ENCODE measurements around the gene CLHC1.
A peak's percentile ranks its signal among the peaks of the same experiment; 100 is the strongest.
"Not testable (repeated sequence)": the region's sequence is repeated elsewhere in the genome, so short reads cannot be mapped to it uniquely, and the experiment has no call there.

CLHC1 gene

DNA sequence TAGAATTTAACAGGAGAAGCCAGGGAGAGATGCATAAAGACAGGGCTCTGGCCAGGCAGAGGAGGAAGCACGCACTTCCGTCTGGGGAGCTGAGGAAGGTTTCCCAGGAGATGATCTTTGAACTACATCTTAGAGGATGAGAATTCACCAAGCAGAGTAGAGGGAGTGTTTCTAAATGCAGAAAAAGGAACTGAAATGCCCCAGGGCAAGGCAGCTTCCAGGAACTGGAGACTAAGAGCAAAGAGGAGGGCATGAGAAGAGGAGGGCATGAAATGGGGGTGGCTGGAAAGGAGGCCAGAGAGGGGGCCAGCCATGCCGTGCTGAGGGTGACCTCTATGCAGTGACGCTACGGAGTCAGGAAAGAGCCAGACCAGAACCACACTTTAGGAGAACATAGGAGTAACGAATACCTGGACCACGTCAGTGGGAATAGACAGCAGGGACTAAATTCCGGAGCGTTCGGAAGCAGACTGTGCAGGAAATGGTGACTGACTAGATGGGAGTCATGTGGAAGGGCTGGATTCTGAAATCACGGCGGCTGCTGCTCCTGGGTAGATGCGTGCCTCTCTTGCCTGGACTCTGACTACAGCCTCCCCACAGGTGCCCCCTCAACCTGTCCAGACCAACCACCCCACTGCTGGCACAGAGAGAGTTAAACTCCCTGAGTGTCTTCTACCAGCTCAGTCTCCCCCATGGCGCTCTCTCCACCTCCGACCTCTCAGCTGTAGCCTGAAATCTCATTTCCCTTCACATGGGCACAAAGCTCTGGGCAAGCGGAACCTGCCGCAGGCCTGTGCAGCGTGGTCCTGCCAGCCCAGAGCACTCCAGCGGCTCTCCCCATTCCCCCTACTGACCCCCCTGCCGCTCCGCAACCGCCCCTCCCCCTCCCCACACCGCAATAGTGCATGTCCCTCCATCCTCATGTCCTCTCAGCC, 94.8 kb downstream of the CLHC1 start:
- DNase-seq (ENCODE audit: low read depth in 2 of 3, low spot score in 1 of 3) = no peak

DNA sequence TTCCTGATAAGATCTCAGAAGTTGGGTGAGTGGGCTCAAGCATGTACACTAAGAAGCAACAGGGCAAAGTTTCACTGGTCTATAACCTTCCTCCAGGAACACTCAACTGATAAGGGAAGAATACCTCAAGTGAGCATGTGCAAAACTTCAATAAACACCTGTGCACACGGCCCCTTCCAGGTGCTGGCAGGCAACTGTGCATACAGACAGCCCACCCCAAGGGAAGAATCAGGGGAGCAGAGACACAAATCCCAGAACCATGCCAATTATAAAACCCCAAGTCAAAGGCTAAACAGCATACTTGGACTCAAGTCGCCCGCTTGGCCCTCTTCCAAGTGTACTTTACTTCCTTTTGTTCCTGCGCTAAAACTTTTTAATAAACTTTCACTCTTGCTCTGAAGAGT, 96.0 kb downstream of the CLHC1 start:
- DNase-seq (ENCODE audit: low read depth in 2 of 3, low spot score in 1 of 3) = no peak

DNA sequence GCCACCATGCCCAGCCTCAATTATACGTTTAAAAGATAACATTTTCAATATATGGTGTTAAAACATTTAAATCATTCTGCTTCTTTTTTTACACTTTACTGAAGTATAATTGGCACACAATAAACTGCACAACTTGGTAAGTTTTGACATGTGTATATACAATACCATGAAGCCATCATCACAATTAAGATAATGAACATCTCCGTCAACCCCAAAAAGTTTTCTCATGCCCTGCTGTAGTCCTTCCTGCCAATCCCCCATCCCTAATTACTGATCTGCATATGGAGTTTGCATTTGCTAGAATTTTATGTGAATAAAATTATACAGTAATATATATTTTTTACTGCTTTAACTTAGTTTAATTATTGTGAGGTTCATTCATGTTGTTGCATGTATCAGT, 96.6 kb downstream of the CLHC1 start:
- DNase-seq (ENCODE audit: low read depth in 2 of 3, low spot score in 1 of 3) = no peak

DNA sequence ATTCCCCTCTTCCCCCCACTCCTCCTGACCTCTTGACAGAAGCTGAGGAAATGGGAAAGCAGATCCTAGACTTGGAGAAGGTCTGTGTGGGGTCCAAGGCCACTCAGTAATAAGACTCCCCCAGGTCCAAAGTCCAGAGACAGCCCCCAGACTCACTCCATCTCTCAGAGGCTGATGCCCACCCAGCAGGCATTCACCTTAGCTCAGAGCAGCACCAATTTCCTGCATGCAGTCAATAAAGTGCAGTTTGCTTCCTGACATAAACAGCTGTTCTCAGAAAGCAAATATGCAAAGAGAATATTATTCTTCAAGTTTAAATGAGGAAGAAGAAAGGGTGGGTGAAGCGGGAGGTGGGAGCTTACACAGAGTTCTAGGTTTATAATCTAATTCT, 97.8 kb downstream of the CLHC1 start:
- DNase-seq (ENCODE audit: low read depth in 2 of 3, low spot score in 1 of 3) = no peak

DNA sequence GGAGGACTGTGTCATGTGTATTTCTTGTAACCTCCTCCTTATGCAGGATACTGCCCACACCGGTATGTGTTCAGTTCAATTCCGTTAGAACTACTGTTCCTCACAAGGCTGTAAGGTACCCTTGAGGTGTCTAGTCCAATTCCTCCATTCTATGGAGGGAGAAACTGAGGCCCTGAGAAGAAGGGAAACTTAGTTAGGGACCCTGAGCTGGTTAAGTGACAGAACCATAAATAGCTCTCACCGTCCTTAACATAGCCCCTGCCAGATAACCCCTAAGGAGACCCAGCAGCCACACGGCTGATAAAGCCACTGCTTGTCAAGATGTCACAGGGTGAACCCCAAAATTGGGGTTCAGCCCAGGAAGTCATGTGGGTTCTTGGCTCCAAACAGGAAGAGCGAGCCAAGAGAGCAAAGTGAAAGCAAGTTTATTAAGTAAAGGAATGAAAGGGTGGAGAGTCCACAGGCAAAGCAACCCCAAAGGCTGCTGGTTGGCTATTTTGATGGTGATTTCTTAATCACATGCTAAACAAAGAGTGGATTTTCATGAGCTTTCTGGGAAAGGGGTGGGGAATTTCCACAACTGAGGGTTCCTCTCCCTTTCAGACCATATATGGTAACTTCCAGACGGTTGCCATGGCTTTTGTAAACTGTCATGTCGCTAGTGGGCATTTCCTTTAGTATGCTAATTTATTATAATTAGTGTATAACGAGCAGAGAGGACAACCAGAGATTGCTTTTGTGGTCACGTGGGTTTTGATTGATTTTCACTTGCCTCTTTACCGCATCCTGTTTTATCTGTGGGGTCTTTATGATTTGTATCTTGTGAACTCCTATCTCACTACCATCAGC, 98.4 kb downstream of the CLHC1 start:
- DNase-seq (ENCODE audit: low read depth in 2 of 3, low spot score in 1 of 3) = peak; percentile 9 to 53 (median 23)

DNA sequence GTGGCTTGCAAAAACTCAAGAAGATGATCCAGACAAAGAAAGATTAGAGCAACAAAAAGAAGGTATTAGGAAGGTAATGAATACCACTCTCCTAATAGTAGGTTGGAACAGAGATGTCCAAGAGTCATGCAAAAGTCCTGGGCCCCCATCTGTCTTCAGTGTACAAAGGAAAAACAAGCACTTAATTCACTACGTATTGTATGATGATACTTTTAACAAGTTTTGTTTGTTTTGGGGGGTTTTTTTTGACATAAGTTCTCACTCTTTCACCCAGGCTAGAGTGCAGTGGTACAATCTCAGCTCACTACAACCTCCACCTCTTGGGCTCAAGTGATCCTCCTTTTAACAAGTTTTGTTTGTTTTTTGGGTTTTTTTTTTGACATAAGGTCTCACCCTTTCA, 101.2 kb downstream of the CLHC1 start:
- no peak for DNase-seq (ENCODE audit: low read depth in 2 of 3, low spot score in 1 of 3)

DNA sequence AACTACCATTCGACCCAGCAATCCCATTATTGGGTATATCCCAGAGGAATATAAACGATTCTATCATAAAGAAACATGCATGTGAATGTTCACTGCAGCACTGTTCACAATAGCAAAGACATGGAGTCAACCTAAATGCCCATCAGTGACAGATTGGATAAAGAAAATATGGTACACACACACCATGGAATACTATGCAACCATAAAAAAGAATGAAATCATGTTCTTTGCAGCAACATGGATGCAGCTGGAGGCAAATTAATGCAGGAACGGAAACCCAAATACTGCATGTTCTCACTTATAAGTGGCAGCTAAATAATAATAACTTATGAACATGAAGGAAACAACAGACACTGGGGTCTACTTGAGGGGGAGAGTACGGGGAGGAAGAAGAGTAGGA, 105.5 kb downstream of the CLHC1 start:
- DNase-seq (ENCODE audit: low read depth in 2 of 3, low spot score in 1 of 3) = not testable (repeated sequence)
